Left lobe of liver (tissue), 2 donors: Measurements from ENCODE around the gene ATG10. TPM values are rescaled to one million over a fixed set of nuclear protein-coding genes. Genes with fewer than 3 reads are reported as not detected.
A peak's percentile ranks its signal among the peaks of the same experiment; 100 is the strongest.

Source experiments
- ATAC-seq: fragments of 200-7000 bp; cut with Tn5 transposase; one replicate; pipeline ENCODE4 v1.9.1; 2020; ENCODE audit warnings: mild to moderate bottlenecking, moderate library complexity
- DNase-seq: peaks from one replicate; pipeline ENCODE4 v3.0.0-alpha.2; 2020; ENCODE audit warnings: low spot score
- total RNA-seq: library from RNA; stranded (reverse); gene quantifications from one replicate; pipeline ENCODE4 v1.2.1, GENCODE V29; 2021
- donor health status: DM: no; HTN: no; CAD: no; lungs with moderate emphysema.
- donor health status: DM: no; HTN: yes; CAD: no.

Gene ATG10
- total RNA-seq, 1 donor from 2014 or later: 4.3 TPM

DNA sequence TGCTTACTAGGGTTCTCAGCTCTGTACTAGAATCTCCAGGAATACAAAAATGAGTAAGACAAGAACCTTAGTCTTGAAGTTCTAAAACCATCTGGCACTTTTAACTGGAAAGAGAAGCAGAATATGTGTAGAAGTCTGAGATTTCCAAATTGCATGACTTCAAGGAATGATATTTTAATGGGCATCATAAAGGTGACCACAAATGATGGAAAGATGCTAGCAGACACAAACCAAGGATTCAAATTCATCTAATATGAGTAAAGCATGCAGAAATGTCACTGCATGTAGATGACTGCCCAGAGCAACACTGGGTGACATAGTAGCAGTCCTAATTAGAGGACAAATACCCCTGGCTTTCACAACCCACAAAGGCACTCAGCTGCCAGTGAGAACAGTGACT lies 189.1 kb downstream of the ATG10 start:
- no peak for DNase-seq
- no peak for ATAC-seq

- ATAC-seq (no peak), DNase-seq (no peak)
Observed at GRCh38 chr5:82162573-82162972, 190.8 kb downstream of the ATG10 start.

GRCh38 chr5:82163452-82164175 lies 191.8 kb downstream of the ATG10 start:
- ATAC-seq (no peak), DNase-seq (no peak)

DNA sequence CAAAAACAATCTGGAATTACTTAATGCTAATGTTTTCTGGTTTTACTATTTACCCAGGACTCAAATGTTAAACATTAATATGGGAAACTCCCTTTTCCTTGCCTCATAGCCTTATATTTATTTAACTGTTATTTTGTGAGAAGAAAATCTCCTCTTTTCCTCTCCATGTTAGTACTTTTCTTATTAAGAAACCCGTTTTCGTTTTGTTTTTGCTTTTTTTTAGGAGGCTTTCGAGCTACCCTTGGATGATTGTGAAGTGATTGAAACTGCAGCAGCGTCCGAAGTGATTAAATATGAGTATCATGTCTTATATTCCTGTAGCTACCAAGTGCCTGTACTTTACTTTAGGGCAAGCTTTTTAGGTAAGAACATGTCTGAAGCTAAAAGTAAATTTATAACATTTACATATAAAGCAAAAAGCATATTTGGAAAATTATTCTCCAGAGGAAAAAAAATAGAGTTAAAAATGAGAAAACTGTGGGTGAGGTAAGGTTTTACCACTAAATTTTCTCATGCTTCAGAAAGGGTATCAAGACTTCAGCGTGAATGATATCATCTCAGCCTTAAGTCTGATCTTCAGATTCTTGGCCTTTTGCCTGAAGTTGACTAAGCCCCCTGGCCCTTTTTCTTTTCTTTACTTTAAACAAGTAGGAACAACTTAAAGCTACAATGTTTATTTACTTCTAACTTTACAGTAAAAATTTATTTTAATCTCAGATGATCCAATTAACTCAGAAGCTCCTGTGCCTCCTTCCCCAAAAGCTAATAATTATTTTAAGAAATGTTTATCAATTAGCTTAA lies 192.6 kb downstream of the ATG10 start:
- no peak for DNase-seq
- ATAC-seq: no peak

GRCh38 chr5:82164977-82165713 lies 193.3 kb downstream of the ATG10 start:
- ATAC-seq (peak; percentile 34), DNase-seq (no peak)

DNA sequence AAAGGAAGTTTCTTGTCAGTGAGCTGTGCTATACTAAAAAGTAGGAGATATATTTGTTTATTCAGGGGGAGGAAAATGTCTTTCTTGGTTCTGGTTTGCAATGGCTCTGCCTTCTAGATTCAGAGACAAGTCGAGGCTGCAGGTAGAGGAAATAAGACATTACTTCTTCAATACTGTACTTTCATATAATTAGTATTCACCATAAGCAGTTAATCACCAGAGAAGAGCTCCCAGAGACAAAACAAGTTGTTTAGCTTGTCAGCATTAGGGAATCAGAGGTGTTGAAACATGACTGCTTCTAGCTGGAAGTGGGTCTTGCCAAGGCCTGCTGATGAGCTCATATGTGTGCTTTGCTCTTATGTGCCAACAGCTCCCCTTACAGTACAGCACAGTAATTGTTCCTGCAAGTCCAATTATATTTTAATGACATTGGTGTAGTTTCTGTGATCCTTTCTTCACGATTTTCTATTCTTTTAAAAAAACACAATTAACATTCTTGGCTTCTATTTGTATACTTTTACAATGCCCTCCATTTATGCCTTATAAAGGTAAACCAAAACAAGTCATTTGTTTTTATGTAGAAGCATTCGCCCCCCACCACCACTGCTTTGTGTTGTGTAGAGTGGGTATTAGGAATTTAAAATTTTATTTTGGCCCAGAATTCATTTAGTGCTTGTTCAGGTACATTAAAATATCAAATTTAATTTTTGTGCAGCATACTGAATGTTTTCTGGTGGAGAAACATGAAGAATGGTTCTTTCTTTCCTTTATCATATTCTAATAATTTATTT lies 194.1 kb downstream of the ATG10 start:
- DNase-seq: peak; percentile 74
- ATAC-seq: peak; percentile 99

- ATAC-seq: no peak
- DNase-seq: no peak
Observed at GRCh38 chr5:82167372-82167935, 195.6 kb downstream of the ATG10 start.

GRCh38 chr5:82168294-82168693 lies 196.5 kb downstream of the ATG10 start:
- ATAC-seq (no peak), DNase-seq (no peak)

DNA sequence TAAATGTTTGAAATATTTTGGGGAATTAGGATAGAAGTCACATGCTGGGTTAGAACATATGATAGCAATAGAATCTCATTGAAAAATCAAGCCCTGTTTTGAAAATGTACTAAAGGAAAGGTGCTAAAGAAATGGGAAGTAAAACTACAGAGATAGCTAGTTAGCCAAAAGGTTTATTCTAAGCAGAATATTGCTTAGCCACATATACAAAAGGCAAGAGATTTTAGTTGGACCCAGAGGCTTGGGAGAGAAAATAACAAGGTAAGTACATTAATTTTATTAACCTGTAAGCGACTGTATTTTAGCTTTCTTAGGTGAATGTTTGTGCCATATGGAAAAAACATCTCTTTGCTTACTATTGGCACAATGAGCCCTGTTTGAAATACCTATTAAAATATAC lies 198.1 kb downstream of the ATG10 start:
- DNase-seq (no peak), ATAC-seq (no peak)

DNA sequence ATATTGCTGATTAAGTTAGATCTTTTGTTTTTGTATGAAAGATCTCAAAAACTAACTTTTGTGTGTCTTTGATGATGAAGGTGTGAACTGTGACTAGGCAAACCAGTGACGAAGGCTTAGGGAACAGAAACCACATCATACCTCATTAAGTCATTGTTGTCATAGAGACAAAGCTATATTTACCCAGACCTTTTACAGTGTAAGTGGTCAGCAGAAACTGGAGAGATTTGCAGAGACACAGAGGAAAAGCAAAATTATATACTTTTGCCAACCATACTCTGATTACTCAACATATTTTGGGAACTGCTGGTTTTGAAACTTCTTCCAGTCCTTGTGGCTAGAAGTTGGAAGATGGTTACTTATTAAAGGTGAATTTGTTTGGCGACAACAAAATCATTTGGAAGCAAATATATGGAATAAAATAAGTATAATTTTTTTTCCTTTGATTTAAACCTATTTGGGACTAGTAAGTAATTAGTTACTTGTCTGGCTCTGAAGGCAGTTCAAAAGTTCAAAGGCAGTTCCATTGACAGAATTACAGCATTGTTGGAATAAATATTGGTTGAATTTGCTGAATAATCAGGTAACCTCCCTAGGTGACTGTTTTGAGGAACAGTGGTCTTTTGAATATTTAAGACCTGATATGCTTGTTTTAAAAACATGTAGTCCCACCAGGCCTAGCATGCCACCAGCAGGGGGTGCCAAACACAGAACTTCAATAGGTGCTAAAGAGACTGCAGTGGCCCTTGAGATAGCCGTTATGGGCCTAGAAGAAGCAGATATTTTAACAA lies 202.5 kb downstream of the ATG10 start:
- ATAC-seq (peak; percentile 63), DNase-seq (no peak)

DNA sequence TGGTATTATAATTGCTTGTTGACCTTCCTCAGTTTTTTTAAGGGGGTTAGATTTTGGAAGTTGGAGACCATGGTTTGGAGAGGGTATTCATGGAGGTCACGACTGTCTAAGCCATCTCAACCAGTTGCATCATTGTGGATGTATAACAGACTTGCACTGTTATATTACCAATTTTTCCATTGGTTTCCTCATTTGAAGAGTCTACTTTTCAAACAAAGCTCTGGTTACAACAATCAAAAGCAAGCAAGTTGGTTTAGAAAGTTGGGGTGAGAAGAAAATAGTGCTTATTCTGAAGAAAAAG lies 203.0 kb downstream of the ATG10 start:
- DNase-seq: no peak
- ATAC-seq: no peak

DNA sequence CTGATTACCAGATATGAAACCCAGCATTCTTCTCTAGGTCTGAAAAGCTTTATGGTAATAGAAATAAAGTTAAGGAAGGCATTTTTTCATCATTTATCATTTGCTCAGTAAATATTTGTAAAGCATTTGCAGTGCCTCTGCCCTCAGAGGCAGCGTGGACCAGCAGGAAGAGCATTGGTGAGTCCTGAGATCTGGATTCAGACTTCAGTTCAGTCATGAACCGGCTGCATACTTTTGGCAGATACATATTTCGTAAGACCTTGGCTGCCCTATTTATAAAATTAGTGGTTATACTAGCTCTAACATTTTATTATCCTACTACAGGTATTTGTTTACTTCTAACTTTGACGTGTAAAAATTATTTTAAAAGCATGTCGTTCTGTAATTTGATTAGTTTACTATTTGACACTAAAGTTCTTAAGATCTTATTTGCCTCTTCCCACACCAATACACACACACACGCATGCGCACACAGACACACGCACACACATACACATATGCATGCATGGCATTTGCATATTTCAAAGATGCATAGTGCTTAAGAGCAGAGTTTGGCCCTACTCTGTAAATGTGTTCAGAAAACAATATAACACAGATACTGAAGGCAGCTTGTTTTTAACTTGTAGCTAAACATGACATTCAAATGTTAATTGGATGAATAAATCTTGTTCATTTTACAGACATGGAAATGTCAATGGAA lies 204.4 kb downstream of the ATG10 start:
- ATAC-seq (no peak), DNase-seq (no peak)

DNA sequence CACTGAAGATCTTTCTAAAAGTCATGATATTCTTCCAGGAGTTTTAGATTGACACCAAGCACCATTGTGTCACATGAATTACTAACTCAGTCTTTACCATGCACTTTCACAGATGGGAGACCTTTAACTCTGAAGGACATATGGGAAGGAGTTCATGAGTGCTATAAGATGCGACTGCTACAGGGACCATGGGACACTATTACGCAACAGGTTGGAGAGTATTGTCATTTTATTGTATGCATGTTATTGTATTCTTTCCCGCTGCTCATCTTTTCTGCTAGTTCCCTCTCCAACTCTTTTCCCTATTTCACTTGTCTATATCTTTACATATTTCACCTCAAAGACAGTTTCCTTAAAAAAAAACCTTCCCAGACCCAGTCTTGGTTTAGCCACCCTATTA lies 206.6 kb downstream of the ATG10 start:
- ATAC-seq (no peak), DNase-seq (no peak)

GRCh38 chr5:82182662-82183061 lies 210.8 kb downstream of the ATG10 start:
- no peak for ATAC-seq
- no peak for DNase-seq

GRCh38 chr5:82183828-82184227 lies 212.0 kb downstream of the ATG10 start:
- DNase-seq (no peak), ATAC-seq (no peak)

DNA sequence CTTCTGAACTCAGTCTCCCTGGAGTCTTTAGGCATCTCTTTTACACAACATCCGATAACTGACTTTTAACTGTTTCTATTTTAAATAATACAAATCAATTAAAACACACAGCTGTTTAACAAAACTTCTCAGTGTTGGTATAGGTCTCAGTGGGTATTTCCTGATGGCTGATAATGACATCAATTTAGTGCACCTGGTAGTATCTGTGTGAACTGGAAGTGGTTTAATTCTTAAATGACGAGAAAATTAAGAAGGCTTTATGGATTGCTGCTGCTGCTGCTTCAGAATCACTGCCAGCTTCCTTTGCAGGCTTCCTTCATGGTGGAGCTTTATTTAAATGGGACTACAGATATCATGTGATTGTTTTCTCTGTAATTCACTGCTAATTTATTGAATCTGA lies 214.0 kb downstream of the ATG10 start:
- ATAC-seq (no peak), DNase-seq (no peak)

- no peak for ATAC-seq
Observed at GRCh38 chr5:82197550-82197949, 225.7 kb downstream of the ATG10 start.

DNA sequence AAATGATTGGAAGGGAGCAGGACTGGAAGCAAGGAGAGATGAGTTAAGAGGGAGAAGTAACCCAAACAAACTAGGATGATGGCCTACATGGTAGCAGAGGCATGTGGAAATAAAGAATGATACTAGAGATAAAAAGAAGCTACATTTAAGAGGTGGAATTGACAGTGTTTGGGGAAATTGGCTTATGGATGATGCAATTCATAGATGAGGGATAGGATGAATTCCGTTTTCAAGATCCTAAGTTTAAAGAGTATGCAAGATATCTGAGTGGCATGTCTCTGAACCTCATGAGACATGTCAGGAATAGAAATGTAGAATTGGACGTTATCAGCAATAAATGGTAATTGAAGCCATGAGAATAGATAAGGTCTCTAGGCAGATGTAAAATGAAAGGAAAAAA lies 232.7 kb downstream of the ATG10 start:
- no peak for ATAC-seq
- no peak for DNase-seq

More at GRCh38 chr5:82197550-82197949, 225.7 kb downstream of the ATG10 start:
- DNase-seq: no peak

DNA sequence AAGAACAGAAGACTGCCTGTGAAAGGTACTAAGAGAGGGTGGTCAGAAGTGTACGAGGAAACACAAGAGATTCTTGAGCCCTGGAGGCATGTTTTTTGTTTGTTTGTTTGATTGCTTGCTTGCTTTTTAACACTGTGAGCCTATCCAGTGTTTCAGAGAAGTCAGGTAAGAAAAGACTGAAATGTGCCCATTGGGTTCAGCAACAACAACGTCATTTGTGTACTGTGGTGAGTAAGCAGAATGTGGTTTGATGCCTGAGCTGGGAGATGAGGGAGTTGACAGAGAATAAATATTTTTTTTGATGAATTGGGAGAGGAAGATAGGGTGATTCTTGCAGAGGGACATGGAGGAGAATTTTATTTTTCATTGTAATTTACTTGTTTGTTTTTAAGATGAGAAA lies 233.2 kb downstream of the ATG10 start:
- DNase-seq (no peak), ATAC-seq (no peak)
